ENCODE measurements around the gene MTO1. TPM values are rescaled to one million over a fixed set of nuclear protein-coding genes. Genes with fewer than 3 reads are reported as not detected.

MTO1 gene
- total RNA-seq, 4 donors from 2014 or later = 12.9 to 34.3 (median 23.9) TPM

DNA sequence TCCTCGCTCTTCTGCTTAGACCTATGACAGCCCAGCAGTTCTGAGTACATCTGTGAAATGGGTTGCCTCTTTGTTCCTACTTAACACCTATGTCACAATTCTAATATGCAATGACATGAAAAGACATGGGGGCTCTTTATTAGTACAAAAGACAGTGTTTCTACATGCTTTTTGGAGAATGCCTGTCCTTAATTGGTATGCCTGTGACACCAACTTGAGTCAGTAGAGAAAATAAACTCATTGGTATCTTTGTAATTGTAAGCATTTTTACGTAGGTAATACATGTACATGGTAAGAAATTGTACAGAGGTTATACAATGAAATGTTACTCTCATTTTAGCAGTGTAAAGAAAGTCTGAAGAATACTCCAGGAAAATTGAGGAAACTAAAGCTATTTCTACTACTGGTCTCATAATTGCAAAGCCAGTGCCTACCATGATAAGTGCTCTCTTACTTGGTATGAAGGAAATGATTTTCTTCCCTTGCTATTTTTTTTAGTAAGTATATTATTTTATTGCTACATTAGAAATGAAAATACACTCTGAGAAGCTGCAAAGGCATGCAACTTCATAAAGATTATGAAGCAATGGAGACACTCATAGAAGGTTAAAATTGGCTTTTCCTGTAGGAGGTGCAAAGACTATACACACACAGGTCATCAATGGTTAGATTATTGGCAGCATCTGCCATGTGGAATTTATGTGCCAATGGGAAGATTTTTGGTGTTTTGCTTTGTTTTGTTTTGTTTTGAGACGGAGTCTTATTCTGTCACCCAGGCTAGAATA lies 64.2 kb downstream of the MTO1 start:
- Histone ChIP-seq H3K4me3 (no peak overlapping the region), H3K4me1 (peaks cover 23% of the 10 kb centered on the region), H3K27me3 (no peaks in the 10 kb centered on the region), H3K36me3 (no peaks in the 10 kb centered on the region), H3K27ac (no peak overlapping the region), H3K9me3 (no peaks in the 10 kb centered on the region)
- no peak for TF ChIP-seq EP300 (IDR thresholded peaks at IDR 0.05)
- no peak for TF ChIP-seq POLR2A (IDR thresholded peaks at IDR 0.05)
- no peak for TF ChIP-seq POLR2AphosphoS5 (IDR thresholded peaks at IDR 0.05)
- TF ChIP-seq, protein P1, sequence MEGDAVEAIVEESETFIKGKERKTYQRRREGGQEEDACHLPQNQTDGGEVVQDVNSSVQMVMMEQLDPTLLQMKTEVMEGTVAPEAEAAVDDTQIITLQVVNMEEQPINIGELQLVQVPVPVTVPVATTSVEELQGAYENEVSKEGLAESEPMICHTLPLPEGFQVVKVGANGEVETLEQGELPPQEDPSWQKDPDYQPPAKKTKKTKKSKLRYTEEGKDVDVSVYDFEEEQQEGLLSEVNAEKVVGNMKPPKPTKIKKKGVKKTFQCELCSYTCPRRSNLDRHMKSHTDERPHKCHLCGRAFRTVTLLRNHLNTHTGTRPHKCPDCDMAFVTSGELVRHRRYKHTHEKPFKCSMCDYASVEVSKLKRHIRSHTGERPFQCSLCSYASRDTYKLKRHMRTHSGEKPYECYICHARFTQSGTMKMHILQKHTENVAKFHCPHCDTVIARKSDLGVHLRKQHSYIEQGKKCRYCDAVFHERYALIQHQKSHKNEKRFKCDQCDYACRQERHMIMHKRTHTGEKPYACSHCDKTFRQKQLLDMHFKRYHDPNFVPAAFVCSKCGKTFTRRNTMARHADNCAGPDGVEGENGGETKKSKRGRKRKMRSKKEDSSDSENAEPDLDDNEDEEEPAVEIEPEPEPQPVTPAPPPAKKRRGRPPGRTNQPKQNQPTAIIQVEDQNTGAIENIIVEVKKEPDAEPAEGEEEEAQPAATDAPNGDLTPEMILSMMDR (IDR thresholded peaks at IDR 0.05) = no peak
- DNase-seq (ENCODE audit: low spot score in 2 of 2) = no peak
- 98% methylated on average over 3 of the region's 3 CpGs for WGBS

DNA sequence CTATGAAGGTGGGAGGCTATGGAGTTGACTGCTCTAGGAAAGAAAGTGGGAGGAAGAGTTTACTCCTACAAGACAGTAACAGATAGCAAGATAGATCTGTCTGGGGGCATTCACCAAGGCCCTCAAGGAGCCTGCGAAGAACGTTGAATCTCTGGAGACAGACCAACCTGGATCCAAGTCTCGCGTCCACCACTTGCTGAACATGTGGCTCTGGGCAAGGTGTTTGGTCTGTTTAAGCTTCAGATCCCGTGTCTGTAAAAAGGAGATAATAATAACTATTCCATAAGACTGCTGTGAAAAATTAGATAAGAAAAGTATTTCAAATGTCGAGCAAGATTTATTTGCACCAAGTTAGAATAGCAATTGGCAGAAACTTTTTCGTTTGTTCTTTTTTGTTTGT lies 67.4 kb downstream of the MTO1 start:
- Histone ChIP-seq H3K27me3 (no peaks in the 10 kb centered on the region), H3K36me3 (no peaks in the 10 kb centered on the region), H3K9me3 (no peaks in the 10 kb centered on the region), H3K4me3 (no peak overlapping the region), H3K27ac (no peak overlapping the region), H3K4me1 (peaks cover 4% of the 10 kb centered on the region)
- TF ChIP-seq POLR2A (IDR thresholded peaks at IDR 0.05) (no peak), EP300 (IDR thresholded peaks at IDR 0.05) (no peak), POLR2AphosphoS5 (IDR thresholded peaks at IDR 0.05) (no peak)
- TF ChIP-seq, protein P1 (IDR thresholded peaks at IDR 0.05) = no peak
- no peak for DNase-seq (ENCODE audit: low spot score in 2 of 2)
- WGBS = 85% methylated on average over 7 of the region's 7 CpGs

DNA sequence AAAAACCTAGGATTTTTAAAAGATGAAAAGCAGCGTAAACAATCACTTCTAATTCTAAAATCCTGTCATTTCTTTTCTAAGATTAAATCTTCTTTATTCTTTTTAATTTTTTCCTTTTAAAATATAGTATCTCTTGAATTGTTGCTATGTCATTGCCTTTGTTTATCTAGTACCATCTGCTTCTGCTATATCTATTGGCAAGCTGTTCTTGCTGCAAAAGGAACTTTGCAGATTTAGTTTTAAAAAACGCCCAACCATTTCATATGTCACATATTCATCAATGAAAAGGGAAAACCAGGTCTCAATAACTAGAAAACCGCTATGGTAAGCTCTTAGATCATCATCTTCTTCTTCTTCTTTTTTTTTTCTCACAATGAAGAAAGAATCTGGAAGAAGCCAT lies 70.8 kb downstream of the MTO1 start:
- WGBS = 75% methylated on average over 3 of the region's 3 CpGs
- Histone ChIP-seq H3K27me3 (no peaks in the 10 kb centered on the region), H3K36me3 (no peaks in the 10 kb centered on the region), H3K4me1 (no peaks in the 10 kb centered on the region), H3K27ac (no peak overlapping the region), H3K4me3 (no peak overlapping the region), H3K9me3 (no peaks in the 10 kb centered on the region)
- TF ChIP-seq, protein P1 (IDR thresholded peaks at IDR 0.05) = no peak
- TF ChIP-seq POLR2A (IDR thresholded peaks at IDR 0.05) = no peak
- no peak for TF ChIP-seq EP300 (IDR thresholded peaks at IDR 0.05)
- no peak for TF ChIP-seq POLR2AphosphoS5 (IDR thresholded peaks at IDR 0.05)
- no peak for DNase-seq (ENCODE audit: low spot score in 2 of 2)

GRCh38 chr6:73534628-73535027 lies 73.1 kb downstream of the MTO1 start:
- Histone ChIP-seq H3K4me1 (no peaks in the 10 kb centered on the region), H3K36me3 (no peaks in the 10 kb centered on the region), H3K27me3 (no peaks in the 10 kb centered on the region), H3K9me3 (no peaks in the 10 kb centered on the region), H3K27ac (no peak overlapping the region), H3K4me3 (no peak overlapping the region)
- 83% methylated on average over 2 of the region's 2 CpGs for WGBS
- no peak for DNase-seq (ENCODE audit: low spot score in 2 of 2)
- TF ChIP-seq POLR2A (IDR thresholded peaks at IDR 0.05) (no peak), POLR2AphosphoS5 (IDR thresholded peaks at IDR 0.05) (no peak), EP300 (IDR thresholded peaks at IDR 0.05) (no peak)
- TF ChIP-seq, protein P1 (IDR thresholded peaks at IDR 0.05) = no peak

- TF ChIP-seq EP300 (IDR thresholded peaks at IDR 0.05) (no peak), POLR2AphosphoS5 (IDR thresholded peaks at IDR 0.05) (no peak)
- no peak for DNase-seq (ENCODE audit: low spot score in 2 of 2)
- Histone ChIP-seq H3K27ac (no peak overlapping the region), H3K9me3 (no peaks in the 10 kb centered on the region), H3K36me3 (no peaks in the 10 kb centered on the region), H3K4me1 (no peaks in the 10 kb centered on the region), H3K4me3 (no peak overlapping the region), H3K27me3 (no peaks in the 10 kb centered on the region)
- 76% methylated on average over 3 of the region's 3 CpGs for WGBS
Observed at GRCh38 chr6:73537677-73538076, 76.1 kb downstream of the MTO1 start.
